ENCODE results near the gene DCANP1. TPM values are rescaled to one million over a fixed set of nuclear protein-coding genes. Genes with fewer than 3 reads are reported as not detected.

DCANP1 gene
- total and polyA plus RNA-seq, 8 donors: not detected

DNA sequence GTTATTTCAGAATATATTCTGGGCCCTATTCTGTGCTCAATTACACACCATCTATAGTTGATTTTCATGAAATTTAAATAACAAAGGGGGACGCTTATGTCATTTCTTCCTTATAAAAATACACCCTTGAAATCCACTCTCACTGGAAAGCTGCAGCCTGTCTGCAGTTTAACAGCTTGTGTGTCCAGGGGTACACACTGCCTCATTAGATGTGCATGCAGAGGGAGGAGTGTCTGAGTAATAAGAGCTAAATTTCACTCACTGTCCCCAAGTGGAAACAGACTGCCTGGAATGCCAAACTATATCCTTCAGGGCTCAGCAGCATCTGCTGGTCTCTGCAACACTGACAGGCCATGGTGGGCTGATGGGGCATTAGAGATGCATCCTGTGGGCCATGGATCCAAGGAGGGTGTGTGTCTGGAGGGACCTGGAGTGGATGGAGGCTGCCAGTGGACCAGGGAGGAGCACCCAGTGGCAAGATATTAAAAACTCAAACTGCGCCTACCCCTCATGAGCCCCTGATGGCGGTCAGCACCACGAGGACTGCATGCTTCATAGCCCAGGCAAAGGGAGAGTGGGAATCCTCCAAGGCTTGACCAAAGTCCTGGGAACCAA, 20.8 kb upstream of the DCANP1 start:
- 70 to 83% methylated on average over 4 of the region's 4 CpGs for WGBS, 2 donors
- Histone ChIP-seq H3K27me3 (peaks cover 0 to 4% (median 0%) of the 10 kb centered on the region in 4 donors), H3K9me3 (no peaks in the 10 kb centered on the region), H3K4me3 (no peak overlapping the region), H3K36me3 (no peaks in the 10 kb centered on the region), H3K27ac (no peak overlapping the region), H3K4me1 (peaks cover 0 to 3% (median 0%) of the 10 kb centered on the region in 3 donors)
- no peak for ATAC-seq
- no peak for FAIRE-seq
- intact Hi-C loops (cut with DNase I): loop anchor here in 2 of 3 donors (2.0 to 10.0 kb wide), 3 partner anchors 83 to 367 kb away; partner anchors contain the start of gene SLC25A48 (in 1 of the 2)
- DNase-seq: peak in 2 of 6 donors; percentile 13 to 22
- TF ChIP-seq CTCF (IDR thresholded peaks at IDR 0.05): no peak

DNA sequence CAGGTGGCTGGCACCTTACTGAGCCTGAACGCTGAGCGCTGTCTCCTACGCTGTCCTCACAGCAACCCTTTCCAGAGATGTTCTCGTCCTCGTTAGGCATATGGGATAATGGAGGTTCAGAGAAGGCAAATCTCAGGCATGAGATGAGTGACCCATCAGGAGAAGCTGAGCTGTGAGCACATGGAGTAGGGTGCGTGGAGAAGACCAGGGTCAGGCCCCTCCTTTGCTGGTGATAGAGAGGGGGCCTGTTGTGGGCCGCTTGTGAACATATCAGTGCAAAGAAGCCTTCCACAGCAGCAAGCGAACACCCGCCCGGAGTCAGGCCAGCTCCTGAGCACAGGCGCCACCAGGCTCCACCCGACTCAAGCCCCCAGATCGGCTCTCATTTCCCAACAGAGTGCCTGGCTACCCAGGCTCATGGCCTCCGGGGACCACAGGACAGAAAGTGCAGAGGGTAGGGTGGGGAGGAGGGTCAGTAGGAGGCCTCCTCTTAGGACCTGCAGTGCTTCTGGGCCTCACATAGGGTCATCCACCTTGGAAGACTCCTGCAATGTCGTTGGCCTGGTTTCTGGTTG, 20.0 kb upstream of the DCANP1 start:
- Histone ChIP-seq H3K4me3 (no peak overlapping the region), H3K9me3 (no peaks in the 10 kb centered on the region), H3K27ac (no peak overlapping the region), H3K27me3 (peaks cover 0 to 4% (median 0%) of the 10 kb centered on the region in 4 donors), H3K4me1 (peaks cover 0 to 3% (median 0%) of the 10 kb centered on the region in 3 donors), H3K36me3 (no peaks in the 10 kb centered on the region)
- ATAC-seq: no peak
- intact Hi-C loops (cut with DNase I): loop anchor here in 2 of 3 donors (2.0 to 10.0 kb wide), 3 partner anchors 84 to 368 kb away; partner anchors contain the start of gene SLC25A48 (in 1 of the 2)
- peak in 2 of 6 donors; percentile 41 for DNase-seq
- FAIRE-seq: no peak
- 72 to 78% methylated on average over 15 of the region's 15 CpGs for WGBS, 2 donors
- no peak for TF ChIP-seq CTCF (IDR thresholded peaks at IDR 0.05)

- FAIRE-seq (no peak), DNase-seq (peak; percentile 51 to 91 (median 70)), ATAC-seq (peak; percentile 91 to 98 (median 97))
- H3K4me1 ChIP-seq: peaks cover 0 to 3% (median 0%) of the 10 kb centered on the region in 3 donors
- peaks cover 0 to 4% (median 0%) of the 10 kb centered on the region in 4 donors for H3K27me3 ChIP-seq
- 12 to 13% methylated on average over 43 of the region's 43 CpGs for WGBS, 2 donors
- intact Hi-C loops (cut with DNase I): loop anchor here in 2 of 3 donors (2.0 to 10.0 kb wide), 3 partner anchors 84 to 368 kb away; partner anchors contain the start of gene SLC25A48 (in 1 of the 2)
- peak; percentile 52 to 85 (median 69) for TF ChIP-seq CTCF (IDR thresholded peaks at IDR 0.05)
- H3K27ac ChIP-seq: no peak overlapping the region
- H3K9me3 ChIP-seq: no peaks in the 10 kb centered on the region
- H3K4me3 ChIP-seq: peak overlapping the region in 1 of 4 donors; percentile 8
- no peaks in the 10 kb centered on the region for H3K36me3 ChIP-seq
Measured at GRCh38 chr5:135466178-135467050, 19.3 kb upstream of the DCANP1 start.

DNA sequence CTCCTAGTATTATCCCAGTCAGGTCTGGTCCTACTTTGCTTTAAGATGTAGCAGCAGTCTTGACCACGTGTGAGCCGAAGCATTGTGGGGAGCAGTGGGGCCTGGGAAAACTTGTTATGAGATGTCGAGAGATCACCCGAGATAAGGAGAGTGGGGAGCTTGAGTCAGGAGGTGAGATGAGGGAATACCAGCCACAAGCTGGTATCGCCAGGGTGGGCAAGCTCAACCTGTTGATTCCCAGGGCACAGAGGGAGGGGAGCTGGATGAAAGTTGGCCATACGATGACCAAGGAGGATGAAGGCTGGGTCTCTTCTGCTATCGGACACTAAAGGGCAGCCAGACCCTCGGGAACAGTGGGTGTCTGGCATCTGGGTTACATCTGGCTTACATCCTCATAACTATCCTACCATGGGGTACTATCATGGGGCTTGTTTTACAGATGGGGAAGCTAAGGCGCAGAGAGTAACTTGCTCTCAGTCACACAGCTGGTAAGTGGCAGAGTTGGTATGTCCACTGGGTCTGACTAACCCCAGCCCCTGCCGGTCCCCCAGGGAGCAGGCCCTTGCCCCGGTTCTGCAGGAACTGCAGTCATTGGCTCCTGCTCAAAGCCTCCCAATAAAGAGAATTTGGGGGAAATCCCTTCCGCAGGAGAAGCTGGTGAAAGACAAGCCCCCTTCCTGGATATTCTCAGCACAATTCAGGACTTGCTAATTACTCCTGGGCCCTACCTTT, 18.4 kb upstream of the DCANP1 start:
- Histone ChIP-seq H3K27me3 (peaks cover 0 to 4% (median 0%) of the 10 kb centered on the region in 4 donors), H3K36me3 (no peaks in the 10 kb centered on the region), H3K4me1 (peaks cover 0 to 3% (median 0%) of the 10 kb centered on the region in 3 donors), H3K27ac (no peak overlapping the region), H3K9me3 (no peaks in the 10 kb centered on the region), H3K4me3 (no peak overlapping the region)
- intact Hi-C loops (cut with DNase I): loop anchor here in 2 of 3 donors (2.0 to 10.0 kb wide), 3 partner anchors 85 to 369 kb away; partner anchors contain the start of gene SLC25A48 (in 1 of the 2)
- FAIRE-seq: no peak
- no peak for ATAC-seq
- 41 to 47% methylated on average over 12 of the region's 12 CpGs for WGBS, 2 donors
- DNase-seq: peak in 2 of 6 donors; percentile 17 to 32
- TF ChIP-seq CTCF (IDR thresholded peaks at IDR 0.05): no peak

All from pancreas (tissue), 10 donors.